SK-N-SH (cell line): ENCODE data around the gene FMN1.

Experiments used
- EP300 ChIP-seq, 2 experiments: IDR thresholded peaks; 2 replicates each; pipeline versions ENCODE4 v1.4.0 to v1.6.1; 2012; ENCODE audit warnings: borderline replicate concordance in 1 of 2, low read depth in 1 of 2, low read length in 1 of 2
- GABPA ChIP-seq: IDR thresholded peaks from 2 replicates; pipeline ENCODE4 v1.4.0; 2012; ENCODE audit warnings: low read depth, mild to moderate bottlenecking
- MAX ChIP-seq: IDR thresholded peaks from 2 replicates; pipeline ENCODE4 v1.4.0; 2012; ENCODE audit warnings: low read depth
- NFIC ChIP-seq: IDR thresholded peaks from 2 replicates; pipeline ENCODE4 v1.4.0; 2012; ENCODE audit warnings: borderline replicate concordance
- NRF1 ChIP-seq: IDR thresholded peaks from 2 replicates; pipeline ENCODE4 v1.6.1; 2012; ENCODE audit warnings: low read depth, mild to moderate bottlenecking, low read length
- POLR2AphosphoS5 ChIP-seq: IDR thresholded peaks from 2 replicates; pipeline ENCODE4 v1.6.1; 2012; ENCODE audit warnings: low read depth, low read length
- RAD21 ChIP-seq: IDR thresholded peaks from 2 replicates; pipeline ENCODE4 v1.6.1; 2012; ENCODE audit warnings: mild to moderate bottlenecking, low read length
- RCOR1 ChIP-seq: fragments of 150-350 bp; IDR thresholded peaks from 2 replicates; pipeline ENCODE4 v1.6.1; 2017; ENCODE audit warnings: antibody characterized with exemption, low read length
- REST ChIP-seq: IDR thresholded peaks from 2 replicates; pipeline ENCODE4 v1.6.1; 2012; ENCODE audit warnings: mild to moderate bottlenecking, low read depth, low read length, moderate library complexity
- TAF1 ChIP-seq: IDR thresholded peaks from 2 replicates; pipeline ENCODE4 v1.6.1; 2012; ENCODE audit warnings: low read depth, mild to moderate bottlenecking, low read length, moderate library complexity, borderline replicate concordance
- TEAD4 ChIP-seq: IDR thresholded peaks from 2 replicates; pipeline ENCODE4 v1.4.0; 2012; ENCODE audit warnings: mild to moderate bottlenecking, borderline replicate concordance; ENCODE audit not compliant: insufficient read depth
- TF ChIP-seq, protein P1 (sequence below): fragments of 200-600 bp; sonication (generic); IDR thresholded peaks from 2 replicates; pipeline ENCODE4 v1.6.1; 2017; ENCODE audit warnings: antibody characterized with exemption, mild to moderate bottlenecking, moderate library complexity
- TF ChIP-seq, protein P2 (sequence below): fragments of 150-350 bp; IDR thresholded peaks from 2 replicates; pipeline ENCODE4 v1.6.1; 2016; ENCODE audit warnings: mild to moderate bottlenecking, low read depth, low read length
- TF ChIP-seq, protein P3 (sequence below): IDR thresholded peaks from 2 replicates; pipeline ENCODE4; 2012

GRCh38 chr15:32933236-32933635, 261.3 kb downstream of the FMN1 start:
- TF ChIP-seq, protein P1, sequence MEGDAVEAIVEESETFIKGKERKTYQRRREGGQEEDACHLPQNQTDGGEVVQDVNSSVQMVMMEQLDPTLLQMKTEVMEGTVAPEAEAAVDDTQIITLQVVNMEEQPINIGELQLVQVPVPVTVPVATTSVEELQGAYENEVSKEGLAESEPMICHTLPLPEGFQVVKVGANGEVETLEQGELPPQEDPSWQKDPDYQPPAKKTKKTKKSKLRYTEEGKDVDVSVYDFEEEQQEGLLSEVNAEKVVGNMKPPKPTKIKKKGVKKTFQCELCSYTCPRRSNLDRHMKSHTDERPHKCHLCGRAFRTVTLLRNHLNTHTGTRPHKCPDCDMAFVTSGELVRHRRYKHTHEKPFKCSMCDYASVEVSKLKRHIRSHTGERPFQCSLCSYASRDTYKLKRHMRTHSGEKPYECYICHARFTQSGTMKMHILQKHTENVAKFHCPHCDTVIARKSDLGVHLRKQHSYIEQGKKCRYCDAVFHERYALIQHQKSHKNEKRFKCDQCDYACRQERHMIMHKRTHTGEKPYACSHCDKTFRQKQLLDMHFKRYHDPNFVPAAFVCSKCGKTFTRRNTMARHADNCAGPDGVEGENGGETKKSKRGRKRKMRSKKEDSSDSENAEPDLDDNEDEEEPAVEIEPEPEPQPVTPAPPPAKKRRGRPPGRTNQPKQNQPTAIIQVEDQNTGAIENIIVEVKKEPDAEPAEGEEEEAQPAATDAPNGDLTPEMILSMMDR = no peak
- no peak for TF ChIP-seq POLR2AphosphoS5
- no peak for TF ChIP-seq TAF1
- TF ChIP-seq NFIC = no peak
- no peak for TF ChIP-seq GABPA
- no peak for TF ChIP-seq REST
- TF ChIP-seq, protein P2, sequence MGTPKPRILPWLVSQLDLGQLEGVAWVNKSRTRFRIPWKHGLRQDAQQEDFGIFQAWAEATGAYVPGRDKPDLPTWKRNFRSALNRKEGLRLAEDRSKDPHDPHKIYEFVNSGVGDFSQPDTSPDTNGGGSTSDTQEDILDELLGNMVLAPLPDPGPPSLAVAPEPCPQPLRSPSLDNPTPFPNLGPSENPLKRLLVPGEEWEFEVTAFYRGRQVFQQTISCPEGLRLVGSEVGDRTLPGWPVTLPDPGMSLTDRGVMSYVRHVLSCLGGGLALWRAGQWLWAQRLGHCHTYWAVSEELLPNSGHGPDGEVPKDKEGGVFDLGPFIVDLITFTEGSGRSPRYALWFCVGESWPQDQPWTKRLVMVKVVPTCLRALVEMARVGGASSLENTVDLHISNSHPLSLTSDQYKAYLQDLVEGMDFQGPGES = no peak
- no peak for TF ChIP-seq EP300 (IDR thresholded peaks at IDR 0.05; ENCODE audit: borderline replicate concordance in 1 of 2, low read depth in 1 of 2, low read length in 1 of 2)
- no peak for TF ChIP-seq RCOR1
- no peak for TF ChIP-seq NRF1
- no peak for TF ChIP-seq RAD21
- no peak for TF ChIP-seq TEAD4
- TF ChIP-seq, protein P3, sequence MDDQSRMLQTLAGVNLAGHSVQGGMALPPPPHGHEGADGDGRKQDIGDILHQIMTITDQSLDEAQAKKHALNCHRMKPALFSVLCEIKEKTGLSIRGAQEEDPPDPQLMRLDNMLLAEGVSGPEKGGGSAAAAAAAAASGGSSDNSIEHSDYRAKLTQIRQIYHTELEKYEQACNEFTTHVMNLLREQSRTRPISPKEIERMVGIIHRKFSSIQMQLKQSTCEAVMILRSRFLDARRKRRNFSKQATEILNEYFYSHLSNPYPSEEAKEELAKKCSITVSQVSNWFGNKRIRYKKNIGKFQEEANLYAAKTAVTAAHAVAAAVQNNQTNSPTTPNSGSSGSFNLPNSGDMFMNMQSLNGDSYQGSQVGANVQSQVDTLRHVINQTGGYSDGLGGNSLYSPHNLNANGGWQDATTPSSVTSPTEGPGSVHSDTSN = no peak
- no peak for TF ChIP-seq MAX
